ENCODE measurements around the gene MPND. TPM values are rescaled to one million over a fixed set of nuclear protein-coding genes. Genes with fewer than 3 reads are reported as not detected.

Gene MPND
- polyA plus RNA-seq, 1 experiment = 5.3 TPM

- H3K36me3 ChIP-seq (ENCODE audit: control insufficient read depth, insufficient read depth, low read length) = peaks cover 4% of the 10 kb centered on the region; the same call in 1 of the 2 replicates
- no peak for DNase-seq (ENCODE audit: low read depth)
- no peaks in the 10 kb centered on the region for H3K27me3 ChIP-seq (ENCODE audit: control insufficient read depth, insufficient read depth, low read length)
- CTCF ChIA-PET = interaction anchor here (0.5 to 2.0 kb wide), 22 partner anchors 8 to 242 kb away, joined by 3 to 33 read pairs (median 4); partner anchors contain the start of gene MPND
- TF ChIP-seq, protein P1, sequence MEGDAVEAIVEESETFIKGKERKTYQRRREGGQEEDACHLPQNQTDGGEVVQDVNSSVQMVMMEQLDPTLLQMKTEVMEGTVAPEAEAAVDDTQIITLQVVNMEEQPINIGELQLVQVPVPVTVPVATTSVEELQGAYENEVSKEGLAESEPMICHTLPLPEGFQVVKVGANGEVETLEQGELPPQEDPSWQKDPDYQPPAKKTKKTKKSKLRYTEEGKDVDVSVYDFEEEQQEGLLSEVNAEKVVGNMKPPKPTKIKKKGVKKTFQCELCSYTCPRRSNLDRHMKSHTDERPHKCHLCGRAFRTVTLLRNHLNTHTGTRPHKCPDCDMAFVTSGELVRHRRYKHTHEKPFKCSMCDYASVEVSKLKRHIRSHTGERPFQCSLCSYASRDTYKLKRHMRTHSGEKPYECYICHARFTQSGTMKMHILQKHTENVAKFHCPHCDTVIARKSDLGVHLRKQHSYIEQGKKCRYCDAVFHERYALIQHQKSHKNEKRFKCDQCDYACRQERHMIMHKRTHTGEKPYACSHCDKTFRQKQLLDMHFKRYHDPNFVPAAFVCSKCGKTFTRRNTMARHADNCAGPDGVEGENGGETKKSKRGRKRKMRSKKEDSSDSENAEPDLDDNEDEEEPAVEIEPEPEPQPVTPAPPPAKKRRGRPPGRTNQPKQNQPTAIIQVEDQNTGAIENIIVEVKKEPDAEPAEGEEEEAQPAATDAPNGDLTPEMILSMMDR (IDR thresholded peaks at IDR 0.05; ENCODE audit: insufficient read depth, low read depth, low read length) = no peak
- H3K4me3 ChIP-seq (ENCODE audit: low read depth, low read length) = peak overlapping the region; percentile 90
- POLR2A ChIA-PET = no interaction called here
Measured at GRCh38 chr19:4399812-4400134, 56.4 kb downstream of the MPND start.

GRCh38 chr19:4400135-4400936, 57.0 kb downstream of the MPND start, which contains the start of gene SH3GL1:
Gene SH3GL1 (minus strand): TSS chr19:4400547. CDS start chr19:4400368, 179 bp downstream.
- DNase-seq (ENCODE audit: low read depth) = no peak
- TF ChIP-seq, protein P1 (IDR thresholded peaks at IDR 0.05; ENCODE audit: insufficient read depth, low read depth, low read length) = peak; percentile 96
- H3K4me3 ChIP-seq (ENCODE audit: low read depth, low read length) = peak within 1 kb of the TSS; percentile 90
- H3K27me3 ChIP-seq (ENCODE audit: control insufficient read depth, insufficient read depth, low read length) = no peaks in the 10 kb centered on the region
- H3K36me3 ChIP-seq (ENCODE audit: control insufficient read depth, insufficient read depth, low read length) = peaks cover 2% of the 10 kb centered on the region; the same call in 1 of the 2 replicates
- CTCF ChIA-PET = interaction anchor here (0.5 to 2.0 kb wide), 26 partner anchors 9 to 241 kb away, joined by 3 to 33 read pairs (median 4); partner anchors contain the start of gene MPND
- POLR2A ChIA-PET = no interaction called here

DNA sequence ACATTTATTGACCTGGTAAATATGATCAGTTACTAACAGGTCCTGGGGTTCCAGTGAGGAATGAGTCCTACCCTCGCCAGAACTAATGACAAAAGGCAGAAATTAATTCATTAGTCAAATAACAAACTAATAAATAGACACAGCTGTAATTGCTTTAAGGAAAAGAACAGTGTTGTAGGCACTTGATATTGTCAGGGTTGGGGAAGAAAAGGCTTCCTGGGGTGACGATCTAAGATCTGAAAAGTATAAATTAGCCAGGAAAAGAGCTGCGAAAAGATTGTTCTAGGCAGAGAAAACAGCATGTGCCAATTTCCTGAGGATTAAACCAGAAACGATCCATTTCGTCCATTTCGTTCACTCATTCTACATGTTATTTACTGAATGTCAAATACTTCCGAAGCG, 58.4 kb downstream of the MPND start:
- DNase-seq (ENCODE audit: low read depth) = no peak
- no peaks in the 10 kb centered on the region for H3K27me3 ChIP-seq (ENCODE audit: control insufficient read depth, insufficient read depth, low read length)
- POLR2A ChIA-PET = no interaction called here
- TF ChIP-seq, protein P1 (IDR thresholded peaks at IDR 0.05; ENCODE audit: insufficient read depth, low read depth, low read length) = no peak
- CTCF ChIA-PET = interaction anchor here (0.7 to 2.0 kb wide), 9 partner anchors 8 to 124 kb away, joined by 3 to 5 read pairs (median 3); no protein-coding TSS in a partner anchor
- H3K4me3 ChIP-seq (ENCODE audit: low read depth, low read length) = peak overlapping the region; percentile 37
- H3K36me3 ChIP-seq (ENCODE audit: control insufficient read depth, insufficient read depth, low read length) = peaks cover 2% of the 10 kb centered on the region; the same call in 1 of the 2 replicates

DNA sequence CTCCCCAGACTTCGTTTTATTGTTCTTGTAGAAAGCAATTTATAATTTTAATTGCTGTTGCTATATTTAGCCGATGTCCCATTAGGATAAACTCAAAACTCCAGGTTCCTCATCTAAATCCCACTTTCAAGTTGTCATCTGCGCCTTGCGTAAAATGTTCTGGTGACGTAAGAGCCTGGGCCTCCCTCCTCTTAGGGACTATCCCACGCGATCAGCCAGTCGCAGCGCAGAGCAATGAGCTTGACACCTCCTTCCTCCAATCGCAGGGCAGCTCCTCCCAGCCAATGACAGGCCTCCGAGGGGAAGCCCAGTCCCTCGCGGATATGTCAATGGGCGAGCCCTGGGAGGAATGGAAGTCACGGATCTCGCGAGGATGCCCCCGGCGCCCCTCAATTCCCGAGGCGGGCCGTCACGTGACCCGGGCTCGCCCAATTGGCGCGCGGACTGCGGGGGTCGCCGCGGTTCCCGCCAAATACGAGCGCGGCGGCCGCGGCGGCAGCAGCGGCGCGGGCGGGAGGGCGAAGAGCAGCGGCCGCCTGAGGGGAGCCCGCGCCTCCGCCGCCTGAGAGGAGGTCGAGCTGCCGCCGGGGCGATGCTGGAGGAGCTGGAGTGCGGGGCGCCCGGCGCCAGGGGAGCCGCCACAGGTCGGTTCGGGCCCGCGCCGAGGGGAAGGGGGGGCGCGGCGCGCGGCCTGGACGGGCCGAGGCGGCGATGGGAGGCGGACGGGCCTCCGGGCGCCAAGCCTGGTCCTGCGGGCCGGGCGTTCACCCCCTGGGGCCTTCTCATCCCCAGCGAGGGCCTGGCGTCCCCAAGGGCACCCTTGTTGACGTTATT, 59.0 kb downstream of the MPND start, which contains the start of gene CHAF1A:
Gene CHAF1A (plus strand): TSS at position 470 of the 834 bp plus-strand sequence. CDS start 123 bp downstream, at position 593.
- peak; percentile 99 for DNase-seq (ENCODE audit: low read depth)
- CTCF ChIA-PET = interaction anchor here (0.7 to 1.1 kb wide), 8 partner anchors 8 to 123 kb away, joined by 3 to 4 read pairs (median 3); no protein-coding TSS in a partner anchor
- peak within 1 kb of the TSS; percentile 83 for H3K4me3 ChIP-seq (ENCODE audit: low read depth, low read length)
- POLR2A ChIA-PET = no interaction called here
- H3K27me3 ChIP-seq (ENCODE audit: control insufficient read depth, insufficient read depth, low read length) = no peaks in the 10 kb centered on the region
- TF ChIP-seq, protein P1 (IDR thresholded peaks at IDR 0.05; ENCODE audit: insufficient read depth, low read depth, low read length) = no peak
- H3K36me3 ChIP-seq (ENCODE audit: control insufficient read depth, insufficient read depth, low read length) = no peaks in the 10 kb centered on the region
